HG03460 (cell line): ENCODE data around the gene SLAIN2.

Experiments used
- ATAC-seq: cut with Tn5 transposase; IDR thresholded peaks from one replicate; pipeline ENCODE4 v1.9.1; 2021; ENCODE audit not compliant: unreplicated experiment

The SLAIN2 gene

DNA sequence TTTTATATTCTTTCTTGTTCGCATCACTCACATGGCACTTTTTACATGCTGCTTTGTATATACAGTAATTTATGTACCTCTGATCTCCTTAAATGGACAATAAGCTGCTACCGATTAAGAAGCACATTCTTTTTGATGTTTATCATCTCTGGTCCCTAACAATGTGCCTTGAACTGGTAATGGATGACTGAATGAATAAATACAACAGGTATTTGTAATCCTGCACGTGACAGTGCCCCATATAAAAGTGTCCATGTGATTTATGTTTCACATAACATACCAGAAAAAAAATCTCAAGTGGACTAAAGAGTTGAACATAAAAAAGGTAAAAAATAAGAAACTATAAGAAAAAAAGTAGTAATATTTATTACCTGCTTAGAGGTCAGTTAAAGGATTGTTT, 7.7 kb upstream of the SLAIN2 start:
- no peak for ATAC-seq

DNA sequence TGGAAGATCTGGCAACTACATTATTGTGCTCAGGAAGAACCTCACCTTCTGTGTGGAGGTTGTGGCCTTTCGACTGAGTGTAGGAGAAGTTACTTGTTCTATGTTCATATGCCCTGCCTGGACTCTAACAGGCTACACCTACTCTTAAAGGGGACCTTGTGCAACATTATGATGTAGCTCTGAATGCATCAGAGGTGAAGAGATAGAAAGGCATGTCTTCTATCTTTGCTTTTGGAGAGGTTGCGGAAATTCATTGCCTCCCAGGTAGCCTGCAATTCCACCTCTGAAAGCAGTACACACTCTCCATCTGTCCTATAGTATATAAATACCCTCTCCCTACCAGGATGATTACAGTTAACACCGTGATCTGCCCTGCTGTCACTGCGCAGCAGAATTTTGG, 7.1 kb upstream of the SLAIN2 start:
- no peak for ATAC-seq

- no peak for ATAC-seq
These were observed 6.4 kb upstream of the SLAIN2 start for GRCh38 chr4:48334900-48335384.

GRCh38 chr4:48336146-48336870, 5.0 kb upstream of the SLAIN2 start:
- ATAC-seq: no peak

DNA sequence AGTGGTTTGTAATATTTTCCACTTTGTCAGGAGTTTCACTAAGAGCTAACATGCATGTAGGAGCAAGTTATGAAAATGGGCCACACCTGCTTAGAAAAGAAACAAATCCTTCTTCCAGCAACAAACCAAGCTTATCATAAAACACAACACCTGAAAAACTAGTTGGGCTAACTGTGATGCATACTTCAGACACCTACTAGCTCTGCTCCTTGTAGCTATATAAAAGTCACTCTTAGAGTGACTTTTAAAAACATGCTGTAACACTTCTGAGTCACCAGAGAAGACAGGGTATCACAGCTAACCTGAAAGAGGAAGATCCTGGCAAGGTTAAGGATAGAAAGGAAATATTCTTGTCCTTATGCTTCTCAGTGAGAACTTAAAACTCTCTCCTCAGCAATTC, 3.6 kb upstream of the SLAIN2 start:
- no peak for ATAC-seq

DNA sequence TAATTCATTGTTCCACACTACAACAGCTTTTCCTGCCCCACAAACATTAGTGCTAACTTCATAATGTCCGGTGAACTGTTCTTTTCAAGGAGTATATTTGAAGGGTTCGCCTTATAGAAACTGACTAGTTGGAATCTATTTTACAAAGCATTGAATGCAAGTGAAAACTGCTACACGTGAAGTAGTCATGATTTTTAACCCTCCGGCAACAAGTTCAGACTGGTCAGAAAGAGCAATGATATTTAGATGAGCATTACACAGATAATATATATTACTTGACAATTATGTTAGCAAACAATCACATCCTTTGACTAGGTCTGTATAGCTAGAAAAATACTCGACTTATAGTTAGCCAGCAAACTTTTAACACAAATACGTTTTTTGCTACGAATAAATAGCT, 1.7 kb upstream of the SLAIN2 start:
- no peak for ATAC-seq

DNA sequence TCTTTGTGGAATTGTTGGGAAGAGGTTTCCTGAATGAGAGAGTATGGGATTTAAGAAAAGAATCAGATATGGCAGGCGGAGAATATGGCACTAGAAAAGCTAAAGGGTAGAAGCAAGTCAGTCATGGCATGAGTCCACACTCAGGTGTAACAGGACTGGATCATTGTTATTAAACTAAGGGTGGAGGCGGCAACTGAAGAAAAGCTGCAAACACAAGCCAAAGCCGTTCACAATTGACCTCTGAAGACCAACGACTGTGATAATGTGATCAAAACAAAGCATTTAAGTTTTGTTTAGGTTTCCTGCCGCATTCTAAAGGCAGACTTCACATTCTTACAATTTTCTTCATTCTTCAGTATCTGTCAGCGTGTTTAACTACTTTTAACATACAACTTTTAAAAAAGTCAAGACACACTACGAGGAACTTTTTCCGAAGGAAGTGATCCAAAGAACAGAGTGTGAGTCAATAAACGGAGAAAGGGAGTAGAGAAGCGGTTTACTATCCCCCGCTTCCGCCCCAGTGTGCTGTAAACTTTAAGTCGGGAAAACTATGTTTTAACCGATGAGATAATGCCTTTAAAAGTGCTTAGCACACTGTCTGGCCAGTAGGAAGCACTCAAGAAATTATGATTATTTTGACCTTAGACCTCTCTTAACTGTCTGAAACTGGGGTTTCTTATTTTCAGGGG, 909 bp upstream of the SLAIN2 start:
- peak; percentile 2 for ATAC-seq

DNA sequence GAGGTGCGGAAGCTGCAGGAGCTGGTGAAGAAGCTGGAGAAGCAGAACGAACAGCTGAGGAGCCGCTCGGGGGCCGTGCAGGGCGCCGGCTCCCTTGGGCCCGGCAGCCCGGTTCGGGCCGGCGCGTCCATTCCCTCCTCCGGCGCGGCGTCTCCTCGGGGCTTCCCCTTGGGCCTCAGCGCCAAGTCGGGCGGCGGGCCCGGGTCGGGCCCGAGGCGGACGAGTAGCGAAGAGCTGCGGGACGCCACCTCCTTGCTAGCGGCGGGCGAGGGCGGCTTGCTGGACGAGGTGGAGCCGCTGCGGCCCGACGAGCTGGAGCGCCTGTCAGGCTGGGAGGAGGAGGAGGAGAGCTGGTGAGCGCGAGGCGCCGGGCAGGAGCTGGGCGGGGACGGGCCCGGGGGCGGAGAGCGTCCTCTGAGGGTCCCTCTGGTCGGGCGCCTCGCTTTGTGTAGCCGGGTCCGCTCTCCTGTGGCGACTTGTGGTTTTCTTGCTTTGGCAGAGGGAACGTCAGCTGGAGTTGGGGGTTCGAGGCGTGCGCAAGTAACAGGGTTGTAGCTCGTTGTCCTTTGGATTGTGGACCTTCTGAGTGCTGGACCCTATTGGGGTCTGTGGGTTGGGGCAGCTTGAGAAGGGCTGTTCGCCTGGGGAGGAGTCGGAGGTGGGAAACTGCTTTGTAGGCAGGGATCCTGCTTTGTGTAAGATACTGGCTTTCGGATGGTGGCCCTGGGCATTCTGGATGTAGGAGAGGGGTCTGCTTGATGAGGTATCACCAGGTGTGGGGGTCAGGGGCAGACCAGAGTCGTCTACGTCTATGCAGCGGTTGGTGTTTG, 662 bp downstream of the SLAIN2 start:
- peak; percentile 17 for ATAC-seq

DNA sequence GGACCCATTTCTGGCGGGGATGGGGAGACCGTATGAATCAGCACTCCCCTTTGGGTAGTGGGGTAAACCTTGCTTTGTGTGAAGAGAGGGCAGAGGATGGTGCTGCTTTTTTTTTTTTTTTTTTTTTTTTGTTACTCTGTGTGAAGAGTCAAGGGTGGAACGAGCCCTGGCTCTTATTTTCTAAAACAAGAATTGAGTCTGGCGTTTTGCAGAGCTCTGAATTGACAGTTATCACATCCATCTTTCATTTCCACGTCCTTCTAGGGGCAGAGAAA, 1.2 kb downstream of the SLAIN2 start:
- no peak for ATAC-seq

GRCh38 chr4:48343035-48343434, 1.7 kb downstream of the SLAIN2 start:
- no peak for ATAC-seq

GRCh38 chr4:48343551-48343950, 2.2 kb downstream of the SLAIN2 start:
- ATAC-seq: no peak

DNA sequence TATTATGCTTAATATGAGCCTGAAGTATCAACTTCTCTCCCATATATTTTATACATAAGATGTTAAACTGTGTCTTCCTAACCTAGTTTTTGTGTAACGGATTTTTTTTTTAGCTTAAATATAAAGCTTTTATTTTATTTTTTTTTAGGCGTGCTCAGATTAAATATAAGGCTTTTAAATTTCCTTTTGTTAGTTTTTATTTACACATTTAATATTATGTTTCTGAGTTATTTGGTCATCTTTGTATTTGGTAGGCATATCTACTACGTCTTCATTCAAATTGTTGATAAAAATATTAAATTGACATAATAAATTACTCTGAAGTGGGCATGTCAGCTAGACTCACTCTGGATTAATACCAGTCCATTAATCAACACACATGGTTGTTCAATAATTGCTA, 4.2 kb downstream of the SLAIN2 start:
- no peak for ATAC-seq

- no peak for ATAC-seq
These were observed 5.3 kb downstream of the SLAIN2 start for GRCh38 chr4:48346594-48346993.

DNA sequence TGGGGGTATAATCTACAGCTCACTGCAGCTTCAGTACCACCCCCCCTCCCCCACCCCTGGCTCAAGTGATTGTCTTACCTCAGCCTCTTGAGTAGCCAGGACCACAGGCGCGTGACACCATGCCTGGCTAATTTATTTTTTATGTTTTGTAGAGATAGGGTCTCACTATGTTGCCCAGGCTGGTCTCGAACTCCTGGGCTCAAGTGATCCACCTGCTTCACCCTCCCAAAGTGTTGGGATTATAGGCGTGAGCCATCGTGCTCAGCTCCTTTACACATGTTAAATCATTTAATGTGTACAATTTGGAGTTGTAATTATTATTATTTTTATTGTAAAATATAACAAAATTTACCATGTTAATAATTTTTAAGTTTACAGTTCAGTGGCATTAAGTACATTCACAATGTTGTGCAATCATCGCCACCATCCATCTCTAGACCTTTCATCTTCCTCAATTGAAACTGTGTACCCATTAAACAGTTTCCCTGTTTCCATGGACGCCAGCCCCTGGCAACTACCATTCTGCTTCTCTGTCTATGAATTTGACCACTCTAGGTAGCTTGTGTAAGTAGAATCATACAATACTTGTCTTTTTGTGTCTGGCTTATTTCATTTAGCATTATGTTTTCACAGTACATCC, 6.1 kb downstream of the SLAIN2 start:
- ATAC-seq: no peak

- no peak for ATAC-seq
These were observed 9.5 kb downstream of the SLAIN2 start for GRCh38 chr4:48350871-48351270.

DNA sequence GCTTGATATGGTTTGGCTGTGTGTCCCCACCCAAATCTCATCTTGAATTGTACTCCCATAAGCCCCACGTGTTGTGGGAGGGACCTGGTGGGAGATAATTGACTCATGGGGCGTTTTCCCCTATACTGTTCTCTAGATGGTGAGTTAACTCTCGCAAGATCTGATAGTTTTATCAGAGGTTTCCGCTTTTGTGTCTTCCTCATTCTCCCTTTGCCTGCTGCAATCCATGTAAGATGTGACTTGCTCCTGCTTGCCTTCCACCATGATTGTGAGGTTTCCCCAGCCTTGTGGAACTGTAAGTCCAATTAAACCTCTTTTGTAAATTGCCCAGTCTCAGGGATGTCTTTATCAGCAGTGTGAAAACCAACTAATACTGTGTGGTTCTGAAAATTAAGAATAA, 11.5 kb downstream of the SLAIN2 start:
- ATAC-seq: no peak

- no peak for ATAC-seq
These were observed 15.0 kb downstream of the SLAIN2 start for GRCh38 chr4:48356355-48356754.

- no peak for ATAC-seq
These were observed 19.1 kb downstream of the SLAIN2 start for GRCh38 chr4:48360285-48361011.

- no peak for ATAC-seq
These were observed 19.7 kb downstream of the SLAIN2 start for GRCh38 chr4:48361012-48361400.

- no peak for ATAC-seq
These were observed 25.3 kb downstream of the SLAIN2 start for GRCh38 chr4:48366611-48367010.

- ATAC-seq: no peak
These were observed 25.7 kb downstream of the SLAIN2 start for GRCh38 chr4:48367016-48367415.
